Mammary microvascular endothelial cell (primary cell): ENCODE results near the gene HNMT. TPM values are rescaled to one million over a fixed set of nuclear protein-coding genes. Genes with fewer than 3 reads are reported as not detected.

Source experiments
- total RNA-seq: library from RNA; depleted of rRNA; stranded (reverse); fragments of >200 nt; gene quantifications from 2 replicates; pipeline ENCODE4 v1.2.3, GENCODE V29; 2015

Gene HNMT
- 1.4 and 5.5 TPM in 2 replicates for total RNA-seq

GRCh38 chr2:137964066-137964858, at the start of gene HNMT:
TSS of gene HNMT (plus strand) at chr2:137964473. CDS start at chr2:137964492, 19 bp downstream.

